ENCODE measurements around the gene LCN2.

Gene LCN2

DNA sequence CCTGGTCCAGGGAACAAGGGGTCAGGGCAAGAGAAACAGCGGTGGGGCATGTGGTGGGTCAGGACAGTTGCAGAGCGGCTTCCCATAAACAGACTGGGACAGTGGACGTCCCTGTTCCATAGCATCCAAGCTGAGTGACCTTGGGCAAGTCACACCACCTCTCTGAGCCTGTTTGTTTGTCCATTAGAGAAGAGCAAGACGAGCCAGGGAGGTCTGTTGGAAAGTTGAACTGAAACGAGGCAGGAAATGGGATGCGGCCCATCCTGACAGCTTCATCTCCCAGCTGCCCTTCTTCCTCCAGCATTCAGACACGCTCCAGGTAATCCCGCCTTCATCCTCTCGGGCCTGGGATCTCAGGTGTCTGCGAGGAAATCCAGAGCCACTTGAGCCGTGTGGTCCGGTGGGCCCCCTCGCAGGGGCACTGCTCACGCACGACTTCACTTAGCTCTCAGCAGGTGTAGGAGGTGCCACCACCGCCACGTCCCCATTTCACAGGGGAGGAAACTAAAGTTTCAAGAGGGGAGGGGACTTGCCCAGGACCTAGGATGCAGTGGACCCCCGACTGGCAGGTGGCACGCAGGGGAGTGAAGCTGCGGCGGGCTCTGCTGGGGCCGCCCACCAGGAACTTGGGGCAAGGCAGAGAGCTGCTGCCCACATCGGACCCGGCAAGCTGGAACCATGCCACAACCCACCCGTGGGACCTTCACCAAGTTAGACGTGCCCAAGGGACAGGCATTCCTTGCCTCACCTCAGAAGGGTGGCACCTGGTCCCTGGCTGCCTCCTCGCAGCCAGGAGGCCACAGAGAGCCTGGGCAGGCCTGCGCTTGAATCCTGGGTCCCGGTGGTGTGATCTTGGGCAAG lies 34.7 kb upstream of the LCN2 start:
- DNase-seq (ENCODE audit: low read depth, low spot score), result no peak

DNA sequence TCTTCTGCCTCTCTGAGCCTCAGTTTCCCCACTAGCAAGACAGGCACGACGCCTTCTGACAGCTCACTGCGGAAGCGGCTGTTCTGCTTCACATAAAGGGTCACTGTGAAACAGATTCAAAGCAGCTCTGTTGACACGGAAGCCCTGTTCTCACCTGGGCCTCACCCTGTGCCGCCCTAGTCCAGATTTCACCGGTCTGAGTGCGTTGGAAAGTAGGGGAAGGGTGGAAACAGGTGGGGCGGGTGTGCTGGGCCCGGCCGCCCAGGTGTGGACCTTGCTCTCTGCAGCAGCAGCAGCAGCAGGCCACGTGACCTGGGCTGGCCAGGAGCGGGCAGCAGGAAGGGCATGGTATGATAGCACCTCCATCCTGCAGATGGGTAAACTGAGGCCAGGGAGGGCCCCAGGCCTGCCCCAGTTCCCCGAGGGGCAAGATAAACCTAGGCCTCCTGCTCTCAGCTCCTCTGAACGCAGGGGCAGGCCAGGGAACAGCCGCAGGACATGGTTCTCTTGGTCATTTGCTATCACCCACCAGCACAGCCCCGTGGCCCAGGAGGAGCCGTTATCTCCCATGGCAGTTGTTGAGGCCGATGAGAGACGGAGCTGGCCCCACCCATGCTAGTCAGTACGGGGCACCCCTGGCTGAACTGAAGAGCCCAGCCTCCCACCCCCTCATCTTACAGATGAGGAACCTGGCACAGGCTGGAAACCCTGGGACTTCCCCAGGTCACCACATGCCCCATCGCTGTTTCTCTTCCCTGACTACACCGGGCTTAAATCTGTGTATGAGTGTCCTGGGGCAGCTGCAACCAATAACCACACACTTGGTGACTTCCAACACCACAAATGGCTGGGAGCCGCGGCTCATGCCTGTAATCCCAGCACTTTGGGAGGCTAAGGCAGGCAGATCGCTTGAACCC lies 33.8 kb upstream of the LCN2 start:
- DNase-seq (ENCODE audit: low read depth, low spot score), result no peak

DNA sequence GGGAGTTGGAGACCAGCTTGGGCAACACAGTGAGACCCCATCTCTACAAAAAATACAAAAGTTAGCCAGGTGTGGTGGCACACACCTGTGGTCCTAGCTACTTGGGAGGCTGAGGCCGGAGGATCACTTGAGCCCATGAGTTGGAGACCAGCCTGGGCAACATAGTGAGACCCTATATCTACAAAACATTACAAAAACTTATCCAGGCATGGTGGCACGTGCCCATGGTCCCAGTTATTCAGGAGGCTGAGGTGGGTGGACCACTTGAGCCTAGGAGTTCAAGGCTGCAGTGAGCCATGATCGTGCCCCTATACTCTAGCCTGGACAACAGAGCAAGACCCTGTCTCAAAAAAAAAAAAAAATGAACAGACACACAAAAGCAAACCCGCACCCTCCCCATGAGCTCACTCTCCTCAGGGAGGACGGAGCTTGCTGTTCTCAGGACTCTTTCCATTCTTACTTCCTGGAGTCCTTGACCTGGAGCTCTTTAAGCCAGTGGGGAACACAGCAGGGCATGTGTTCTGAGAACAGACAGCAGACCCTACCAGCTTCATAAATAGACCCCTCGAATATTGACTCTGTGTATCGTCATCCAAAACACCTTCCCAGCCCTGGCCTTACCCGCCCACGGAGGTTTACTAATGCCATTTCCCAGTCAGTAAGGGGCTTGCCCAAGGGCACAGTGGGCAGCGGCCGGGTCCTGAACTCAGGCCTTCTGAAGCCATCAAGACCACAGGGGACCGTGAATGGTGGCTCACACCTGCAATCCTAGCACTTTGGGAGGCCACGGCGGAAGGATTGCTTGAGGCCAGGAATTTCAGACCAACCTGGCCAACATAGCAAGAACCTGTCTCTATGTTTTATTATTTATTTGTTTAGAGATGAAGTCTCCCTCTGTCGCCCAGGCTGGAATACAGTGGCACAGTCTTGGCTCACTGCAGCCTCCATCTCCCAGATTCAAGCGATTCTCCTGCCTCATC lies 32.9 kb upstream of the LCN2 start:
- DNase-seq (ENCODE audit: low read depth, low spot score), result no peak

DNA sequence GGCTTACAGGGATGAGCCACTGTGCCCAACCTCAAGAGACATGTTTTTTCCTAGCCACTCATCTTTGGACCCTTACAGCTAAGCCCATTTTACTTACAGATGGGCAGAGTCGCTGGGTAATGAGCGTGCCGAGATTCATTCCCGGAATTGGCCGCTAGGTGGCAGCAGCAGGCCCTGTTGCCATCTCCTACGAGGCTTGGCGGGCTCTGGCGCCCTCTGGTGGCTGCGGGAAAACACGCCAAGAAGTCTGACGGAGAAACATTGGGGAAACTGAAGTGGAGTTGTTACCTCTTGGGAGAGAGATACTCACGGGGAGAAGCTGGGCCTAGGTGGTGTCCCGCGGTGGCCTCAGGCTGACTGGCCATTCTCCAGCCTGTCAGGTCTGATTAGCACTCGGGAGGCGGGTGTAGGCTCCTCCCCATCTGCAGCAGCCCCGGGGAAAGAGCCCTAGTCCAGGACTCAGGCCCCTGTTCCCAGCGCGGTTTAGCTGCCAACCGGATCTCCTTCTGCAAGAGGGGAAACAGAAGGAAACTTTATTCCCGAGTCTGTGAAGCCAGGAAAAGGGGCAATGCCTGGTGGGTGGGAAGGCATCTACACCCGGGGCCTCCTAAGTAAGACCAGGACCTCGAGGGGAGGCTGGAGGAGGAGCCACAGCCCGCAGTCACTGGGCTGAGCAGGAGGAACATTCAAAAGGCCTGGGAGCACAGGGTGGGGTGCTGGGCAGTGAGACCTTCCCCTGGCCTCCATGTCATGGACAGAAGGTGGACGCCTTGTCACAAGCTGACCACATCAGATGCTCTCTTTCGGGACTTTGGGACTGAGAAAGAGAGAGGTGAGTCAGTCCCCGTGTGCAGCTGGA lies 31.4 kb upstream of the LCN2 start:
- peak; percentile 95 for DNase-seq (ENCODE audit: low read depth, low spot score)

DNA sequence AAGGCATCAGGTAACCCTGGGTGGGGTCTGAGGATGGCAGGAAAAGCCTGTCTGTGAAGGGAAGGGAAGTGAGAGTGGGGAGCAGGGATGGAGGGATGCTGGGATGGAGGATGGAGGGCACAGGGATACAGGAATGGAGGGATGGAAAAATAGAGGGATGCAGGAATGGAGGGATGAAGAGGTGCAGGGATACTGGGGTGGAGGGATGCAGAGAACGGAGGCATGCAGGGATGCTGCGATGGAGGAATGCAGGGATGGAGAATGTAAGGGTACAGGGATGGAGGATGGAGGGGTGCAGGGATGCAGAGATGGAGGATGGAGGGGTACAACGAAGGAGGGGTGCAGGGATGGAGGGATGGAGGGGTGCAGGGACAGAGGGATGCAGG lies 30.8 kb upstream of the LCN2 start:
- DNase-seq (ENCODE audit: low read depth, low spot score), result no peak

DNA sequence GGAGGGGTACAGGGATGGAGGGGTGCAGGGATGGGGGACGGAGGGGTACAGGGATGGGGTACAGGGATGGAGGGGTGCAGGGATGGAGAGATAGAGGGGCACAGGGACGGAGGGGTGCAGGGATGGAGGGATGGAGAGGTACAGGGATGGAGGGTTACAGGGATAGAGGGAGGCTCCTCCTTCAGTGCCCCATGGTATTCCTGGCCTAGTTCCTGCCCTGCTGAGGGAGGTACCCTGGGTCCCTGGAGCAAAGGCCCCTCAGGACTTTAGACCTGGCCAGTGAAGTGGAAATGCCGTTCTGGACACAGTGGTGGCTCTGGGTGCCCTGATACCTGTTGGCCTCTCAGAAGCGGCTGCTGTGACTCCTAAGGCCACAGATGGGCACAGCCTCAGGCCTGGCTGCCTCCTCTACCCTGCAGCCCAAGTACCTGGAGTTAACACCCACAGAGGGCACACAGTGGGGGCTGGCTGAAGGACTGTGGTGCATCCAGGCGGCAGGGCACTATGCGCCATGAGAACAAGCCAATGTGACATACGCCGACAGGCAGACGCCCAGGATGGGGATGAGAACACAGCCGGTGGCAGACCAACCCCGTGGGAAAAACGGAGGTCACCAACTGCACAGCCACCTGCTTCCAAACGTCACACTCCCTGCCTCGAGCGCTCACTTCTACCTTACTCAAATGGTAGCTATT lies 30.1 kb upstream of the LCN2 start:
- no peak for DNase-seq (ENCODE audit: low read depth, low spot score)

DNA sequence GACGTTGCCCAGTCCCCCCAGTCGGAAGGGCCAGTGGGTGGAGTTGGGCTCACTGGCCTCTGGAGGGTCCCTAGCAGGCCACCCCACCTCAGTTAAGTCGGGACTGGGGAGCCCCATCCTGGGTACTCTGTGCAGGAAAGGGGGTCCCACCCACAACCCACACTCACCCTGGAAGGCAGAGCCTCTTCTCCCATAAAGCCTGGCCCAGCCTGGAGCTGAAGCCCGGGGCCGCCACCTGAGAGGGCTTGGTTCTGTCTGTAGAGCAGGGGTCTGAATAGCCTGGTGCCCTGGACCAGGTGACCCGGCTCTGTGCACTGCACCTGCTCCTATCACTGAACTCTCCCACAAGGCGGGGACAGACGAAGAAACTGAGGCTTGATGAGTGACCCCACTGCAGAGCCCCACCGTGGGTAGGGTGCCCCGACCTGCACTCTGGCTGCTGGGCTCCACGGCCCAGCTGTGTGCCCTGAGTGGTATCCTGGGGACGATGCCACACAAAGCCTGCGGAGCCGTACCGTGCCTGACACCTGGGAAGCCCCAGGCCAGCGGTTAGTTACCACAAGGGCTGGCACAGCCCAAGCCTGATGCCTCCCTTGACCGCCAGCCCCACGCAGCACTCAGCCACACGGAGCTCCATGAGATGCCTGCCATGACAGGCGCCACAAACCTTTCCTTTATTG lies 29.1 kb upstream of the LCN2 start:
- no peak for DNase-seq (ENCODE audit: low read depth, low spot score)

DNA sequence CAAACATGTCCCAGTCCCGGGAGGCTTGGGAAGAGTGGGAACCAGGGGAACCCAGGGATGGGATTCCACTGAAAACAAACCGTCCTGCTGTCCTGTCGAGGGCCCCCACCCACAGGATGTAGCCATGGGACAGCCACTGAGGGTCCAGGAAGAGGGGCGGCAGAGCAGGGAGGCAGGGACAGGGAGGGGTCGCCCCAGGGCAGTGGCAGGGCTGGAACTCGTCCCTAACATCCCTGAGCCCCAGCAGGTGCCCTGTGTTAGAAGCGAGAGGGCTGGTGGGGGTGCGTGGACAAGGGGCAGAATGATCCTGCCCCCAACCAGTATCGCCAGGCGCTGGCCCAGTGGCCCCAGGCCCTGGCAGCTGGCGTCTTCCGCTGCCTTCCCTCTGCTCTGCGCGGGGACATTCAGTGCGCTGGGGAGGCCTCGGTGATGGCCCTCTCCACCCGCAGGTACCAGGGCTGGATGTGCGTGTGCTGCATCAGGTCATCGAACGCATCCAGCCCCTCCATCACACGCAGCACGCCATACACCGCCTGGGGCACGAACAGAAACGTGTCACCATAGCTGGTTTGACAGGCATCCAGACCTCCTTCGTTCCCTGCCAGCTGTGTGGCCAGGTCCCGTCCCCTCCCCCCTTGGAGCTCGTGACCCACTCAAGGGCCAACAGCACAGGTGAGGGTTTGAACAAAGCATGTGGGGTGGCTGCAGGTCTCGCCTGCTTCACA lies 28.4 kb upstream of the LCN2 start:
- DNase-seq (ENCODE audit: low read depth, low spot score), result no peak

DNA sequence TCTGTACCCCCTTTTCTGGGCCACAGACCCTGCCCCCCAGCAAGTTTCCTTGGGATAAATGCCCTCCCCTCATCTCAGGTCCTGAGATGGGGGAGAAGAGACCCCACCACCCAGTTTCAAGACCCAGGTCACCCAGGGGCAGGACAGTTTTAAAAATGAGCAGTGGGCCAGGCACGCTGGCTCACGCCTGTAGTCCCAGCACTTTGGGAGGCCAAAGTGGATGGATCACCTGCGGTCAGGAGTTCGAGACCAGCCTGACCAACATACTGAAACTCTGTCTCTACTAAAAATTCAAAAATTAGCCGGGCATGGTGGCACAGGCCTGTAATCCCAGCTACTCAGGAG lies 27.8 kb upstream of the LCN2 start:
- DNase-seq (ENCODE audit: low read depth, low spot score), result no peak

DNA sequence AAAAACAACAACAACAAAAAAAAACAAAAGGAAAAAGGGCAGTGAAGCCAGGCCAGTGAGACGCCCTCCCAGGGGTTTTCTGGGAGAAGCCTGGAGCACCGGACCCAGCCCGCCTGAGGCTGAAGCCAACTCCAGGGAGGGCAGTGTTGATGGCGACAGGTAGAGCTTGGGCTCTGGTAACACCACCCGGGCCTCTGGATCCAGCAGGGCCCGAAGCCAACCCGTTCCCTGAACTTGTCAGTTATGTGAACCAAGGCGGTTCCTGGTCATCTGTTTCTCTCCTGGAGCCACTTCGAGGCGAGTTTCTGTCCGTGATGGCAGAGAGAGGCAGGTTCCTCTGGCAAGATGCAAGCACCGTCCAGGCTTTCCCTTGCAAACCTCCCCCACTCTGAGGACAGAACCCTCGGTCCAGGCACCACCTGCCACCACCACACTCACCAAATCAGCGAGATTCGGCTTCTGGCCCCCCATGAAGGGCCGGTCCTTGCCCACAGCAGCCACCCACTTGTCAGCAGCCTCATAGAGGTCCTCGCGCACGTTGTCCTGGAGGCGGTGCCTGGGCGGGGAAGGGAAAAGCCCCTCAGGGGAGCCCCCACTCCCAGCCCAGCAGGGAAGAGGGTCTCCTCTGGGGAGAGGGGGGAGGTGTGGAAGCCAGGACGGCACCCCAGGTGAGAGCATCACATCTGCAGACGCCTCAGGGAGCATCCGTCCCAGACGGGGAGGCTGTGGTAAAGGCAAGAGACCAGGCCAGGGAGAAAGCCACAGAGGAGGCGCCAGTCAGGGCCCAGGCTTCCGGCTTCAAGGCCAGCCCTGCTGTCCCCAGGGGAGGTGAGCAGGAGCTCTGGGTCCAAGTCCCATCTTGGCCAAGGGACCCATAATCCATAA lies 27.1 kb upstream of the LCN2 start:
- DNase-seq (ENCODE audit: low read depth, low spot score), result no peak

DNA sequence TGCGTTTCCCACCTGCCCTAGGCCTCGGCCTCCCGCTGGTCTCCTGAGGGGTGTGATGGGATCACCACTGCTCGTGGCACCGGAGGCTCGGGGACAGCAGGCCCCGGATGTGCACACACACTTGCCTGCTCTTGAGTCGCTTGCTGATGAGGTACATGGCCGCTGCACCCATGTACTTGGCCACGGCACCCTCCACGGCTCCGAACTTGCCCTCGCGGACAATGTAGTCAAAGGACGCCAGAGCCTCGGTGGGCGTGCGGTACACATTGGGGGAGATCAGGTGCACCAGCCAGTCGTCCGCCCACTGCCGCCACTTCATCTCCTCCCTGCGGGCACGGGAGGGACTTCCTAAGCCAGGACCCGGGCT lies 26.5 kb upstream of the LCN2 start:
- DNase-seq (ENCODE audit: low read depth, low spot score), result no peak

DNA sequence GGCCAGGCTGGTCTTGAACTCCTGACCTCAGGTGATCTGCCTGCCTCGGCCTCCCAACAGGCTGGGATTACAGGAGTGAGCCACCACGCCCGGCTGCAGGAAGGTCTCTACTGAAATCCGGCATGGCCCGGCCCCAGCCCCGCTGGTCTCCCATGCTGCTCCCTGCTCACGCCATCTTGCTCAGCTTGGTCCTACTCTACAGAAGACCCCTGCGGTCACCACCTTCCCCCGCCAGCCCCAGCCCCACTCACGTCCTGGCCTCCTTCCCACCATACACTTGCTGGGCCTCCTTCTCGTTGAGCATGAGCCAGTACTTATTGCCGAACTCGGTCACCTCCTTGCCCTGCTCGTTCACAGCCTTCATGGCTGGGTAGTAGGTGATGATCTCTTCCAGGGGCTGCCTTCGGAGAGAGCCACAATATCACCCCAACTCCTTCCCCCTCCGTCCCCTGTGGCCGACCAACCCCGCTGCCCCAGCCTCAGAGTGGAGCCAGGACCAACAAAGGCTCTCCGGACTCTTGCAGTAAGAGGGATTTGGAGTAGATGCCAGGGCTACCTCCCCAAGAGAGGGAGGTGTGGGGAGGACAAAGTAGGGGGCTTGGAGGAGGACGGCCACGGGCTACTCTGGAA lies 25.7 kb upstream of the LCN2 start:
- no peak for DNase-seq (ENCODE audit: low read depth, low spot score)

DNA sequence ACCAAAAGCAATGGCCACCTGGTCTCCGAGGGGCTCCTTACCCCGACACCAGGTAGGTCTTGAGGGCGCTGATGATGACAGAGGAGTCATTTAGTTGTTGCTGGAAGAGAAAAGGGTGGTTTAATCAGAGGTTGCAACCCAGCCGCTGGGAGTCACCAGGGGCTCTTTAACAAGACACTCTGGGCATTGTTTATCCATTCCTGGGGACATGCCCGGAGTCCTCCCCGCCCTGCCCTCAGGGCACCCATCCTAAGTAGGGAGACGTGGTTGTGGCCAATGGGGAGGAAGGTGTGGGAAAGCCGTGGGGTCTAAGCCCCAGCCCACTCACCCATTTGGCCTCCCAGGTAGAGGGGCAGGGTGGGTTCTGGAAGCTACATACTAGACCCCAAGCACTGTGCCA lies 24.8 kb upstream of the LCN2 start:
- DNase-seq (ENCODE audit: low read depth, low spot score), result no peak

DNA sequence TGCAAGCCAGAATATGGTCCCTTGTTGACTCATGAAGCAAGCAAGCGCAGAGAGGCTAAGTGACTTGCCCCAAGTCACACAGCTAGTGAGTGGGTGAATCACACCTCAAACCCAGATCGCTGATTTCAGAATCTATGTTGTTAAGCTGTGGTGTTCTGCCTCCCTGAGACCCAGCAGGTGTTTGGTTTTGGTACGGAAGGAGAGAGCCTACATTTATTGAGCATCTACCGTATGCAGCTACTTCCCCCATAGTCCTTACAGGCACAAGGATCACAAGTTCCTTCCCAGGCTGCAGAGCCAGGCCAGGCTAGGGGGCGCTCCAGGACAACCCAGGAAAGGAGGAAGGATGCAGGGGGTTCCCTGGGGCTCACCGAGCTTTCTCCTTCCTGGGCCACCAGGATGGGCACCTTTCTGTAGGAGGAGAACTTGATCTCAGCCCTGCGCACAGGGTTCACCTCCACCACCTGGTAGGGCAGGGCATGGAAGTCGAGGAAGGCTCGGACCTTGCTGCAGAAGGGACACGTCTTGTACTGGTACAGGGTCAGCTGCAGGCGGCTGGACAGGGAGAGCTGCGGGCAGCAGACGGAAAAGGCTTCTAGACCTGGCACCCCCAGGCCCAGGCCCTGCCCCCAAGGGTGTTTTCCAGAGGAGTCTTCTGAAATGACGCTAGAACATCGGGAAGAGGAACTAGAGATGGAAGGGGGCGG lies 24.2 kb upstream of the LCN2 start:
- peak; percentile 62 for DNase-seq (ENCODE audit: low read depth, low spot score)

DNA sequence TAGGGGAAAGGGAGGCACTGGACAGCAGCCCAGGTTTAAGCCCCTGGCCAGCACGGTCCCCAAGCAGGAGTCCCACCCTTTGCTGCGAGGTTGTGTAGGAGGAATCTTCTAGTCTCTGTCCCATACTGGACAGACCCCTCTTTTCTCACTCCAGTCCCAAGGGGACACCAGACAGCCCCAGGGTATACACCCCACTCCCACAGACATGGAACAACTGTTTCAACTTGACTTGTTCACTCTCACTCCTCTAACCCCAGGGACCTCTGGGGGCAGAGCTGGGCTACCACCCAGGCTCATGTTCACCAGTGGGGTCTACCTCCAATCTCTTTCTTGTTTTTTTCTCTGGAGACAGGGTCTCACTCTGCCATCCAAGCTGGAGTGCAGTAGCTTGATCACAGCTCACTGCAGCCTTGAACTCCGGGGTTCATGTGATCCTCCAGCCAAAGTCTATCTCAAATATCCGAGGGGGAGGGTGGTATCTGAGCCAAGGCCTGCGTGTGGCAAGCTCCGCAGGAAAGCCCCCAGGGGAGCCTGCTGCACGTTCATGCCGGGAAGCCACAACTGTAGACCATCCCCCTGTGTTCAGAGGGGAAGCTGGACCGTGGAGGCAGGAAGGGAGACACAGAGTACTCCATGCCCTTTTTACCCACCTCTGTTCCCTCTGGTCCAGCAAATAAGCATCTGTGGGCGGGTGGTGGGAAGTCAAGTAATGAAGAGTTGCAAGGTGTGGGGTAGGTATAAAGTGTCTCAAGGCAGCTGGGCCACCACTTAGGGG lies 23.5 kb upstream of the LCN2 start:
- no peak for DNase-seq (ENCODE audit: low read depth, low spot score)

DNA sequence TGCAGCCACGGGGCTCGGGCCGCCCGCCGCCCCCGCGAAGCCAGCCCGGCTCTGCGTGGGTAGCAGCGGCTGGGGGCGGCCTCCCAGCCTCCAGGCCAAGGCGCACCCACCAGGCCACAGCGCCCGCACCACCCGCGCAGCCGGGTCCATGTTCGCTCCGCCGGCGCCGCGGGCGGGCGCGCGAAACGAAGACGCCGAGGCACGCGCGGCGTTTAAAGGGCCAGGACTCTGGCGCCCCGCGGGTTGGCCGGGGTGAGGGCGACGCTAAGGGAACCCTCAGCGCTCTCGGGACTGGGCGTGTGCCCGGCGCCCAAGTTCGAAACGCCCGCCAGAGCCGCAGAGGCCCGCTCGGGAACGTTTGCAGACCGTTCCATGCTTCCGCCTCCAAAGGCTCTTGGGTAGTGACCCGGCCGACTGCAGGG lies 21.7 kb upstream of the LCN2 start, which contains the start of gene PTGES2:
Gene PTGES2, minus strand, starts transcription at position 162 of the 422 bp plus-strand sequence. Its CDS starts 12 bp downstream, at position 150.
- peak; percentile 95 for DNase-seq (ENCODE audit: low read depth, low spot score)

Data from astrocyte of the hippocampus (primary cell).